ENCODE measurements around the gene GREB1L.

The GREB1L gene

GRCh38 chr18:21261352-21261751, 19.3 kb downstream of the GREB1L start:
- TF ChIP-seq, protein P1, sequence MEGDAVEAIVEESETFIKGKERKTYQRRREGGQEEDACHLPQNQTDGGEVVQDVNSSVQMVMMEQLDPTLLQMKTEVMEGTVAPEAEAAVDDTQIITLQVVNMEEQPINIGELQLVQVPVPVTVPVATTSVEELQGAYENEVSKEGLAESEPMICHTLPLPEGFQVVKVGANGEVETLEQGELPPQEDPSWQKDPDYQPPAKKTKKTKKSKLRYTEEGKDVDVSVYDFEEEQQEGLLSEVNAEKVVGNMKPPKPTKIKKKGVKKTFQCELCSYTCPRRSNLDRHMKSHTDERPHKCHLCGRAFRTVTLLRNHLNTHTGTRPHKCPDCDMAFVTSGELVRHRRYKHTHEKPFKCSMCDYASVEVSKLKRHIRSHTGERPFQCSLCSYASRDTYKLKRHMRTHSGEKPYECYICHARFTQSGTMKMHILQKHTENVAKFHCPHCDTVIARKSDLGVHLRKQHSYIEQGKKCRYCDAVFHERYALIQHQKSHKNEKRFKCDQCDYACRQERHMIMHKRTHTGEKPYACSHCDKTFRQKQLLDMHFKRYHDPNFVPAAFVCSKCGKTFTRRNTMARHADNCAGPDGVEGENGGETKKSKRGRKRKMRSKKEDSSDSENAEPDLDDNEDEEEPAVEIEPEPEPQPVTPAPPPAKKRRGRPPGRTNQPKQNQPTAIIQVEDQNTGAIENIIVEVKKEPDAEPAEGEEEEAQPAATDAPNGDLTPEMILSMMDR (IDR thresholded peaks at IDR 0.05; ENCODE audit: extremely low read depth, insufficient read depth, missing control alignments) = no peak
- in situ Hi-C loops (cut with MboI; ENCODE audit: low pct_unique_long_range_greater_than_20kb, low sequenced_read_pairs, unreplicated experiment) = no loop called here
- DNase-seq (ENCODE audit: low spot score) = no peak

DNA sequence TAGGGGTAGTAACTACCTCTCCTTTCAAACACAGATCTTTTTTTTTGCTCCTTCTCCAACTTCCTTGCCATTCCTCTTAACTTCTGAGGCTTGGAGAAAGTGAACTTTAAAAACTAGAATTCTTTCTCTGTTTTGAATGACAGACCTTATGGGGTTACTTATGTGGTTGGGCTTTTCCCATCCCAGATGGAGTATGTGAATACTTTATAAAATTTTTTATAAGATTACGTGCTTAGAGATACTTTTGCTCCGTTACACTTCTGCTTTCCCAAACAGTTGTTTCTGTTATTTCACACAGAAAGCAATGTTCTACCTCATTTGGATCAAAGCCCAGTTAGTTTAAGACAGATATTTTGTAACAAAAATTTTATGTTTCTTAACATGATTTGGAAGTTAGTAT, 20.2 kb downstream of the GREB1L start:
- DNase-seq (ENCODE audit: low spot score) = no peak
- TF ChIP-seq, protein P1 (IDR thresholded peaks at IDR 0.05; ENCODE audit: extremely low read depth, insufficient read depth, missing control alignments) = no peak
- in situ Hi-C loops (cut with MboI; ENCODE audit: low pct_unique_long_range_greater_than_20kb, low sequenced_read_pairs, unreplicated experiment) = no loop called here

DNA sequence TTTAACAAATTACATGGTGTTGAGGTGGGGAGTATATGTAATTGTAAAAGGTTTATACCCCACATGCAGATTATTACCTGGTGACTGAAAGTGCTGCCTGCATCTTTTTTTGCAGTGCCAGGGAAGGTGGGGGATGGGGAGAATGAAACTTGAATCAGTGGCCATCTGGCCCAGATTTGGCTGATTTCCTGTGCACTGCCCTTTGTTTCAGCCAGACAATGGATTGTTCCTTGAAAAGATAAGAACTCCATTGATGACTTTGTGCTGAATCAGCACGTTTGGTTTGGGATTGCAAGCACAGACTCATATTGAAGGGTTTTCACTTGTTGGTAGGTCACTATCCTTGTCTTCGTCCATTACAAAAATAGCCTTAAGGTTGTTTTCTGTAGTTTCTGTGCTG, 20.9 kb downstream of the GREB1L start:
- in situ Hi-C loops (cut with MboI; ENCODE audit: low pct_unique_long_range_greater_than_20kb, low sequenced_read_pairs, unreplicated experiment) = no loop called here
- DNase-seq (ENCODE audit: low spot score) = no peak
- TF ChIP-seq, protein P1 (IDR thresholded peaks at IDR 0.05; ENCODE audit: extremely low read depth, insufficient read depth, missing control alignments) = no peak

- TF ChIP-seq, protein P1 (IDR thresholded peaks at IDR 0.05; ENCODE audit: extremely low read depth, insufficient read depth, missing control alignments) = no peak
- no peak for DNase-seq (ENCODE audit: low spot score)
- in situ Hi-C loops (cut with MboI; ENCODE audit: low pct_unique_long_range_greater_than_20kb, low sequenced_read_pairs, unreplicated experiment) = no loop called here
Observed at GRCh38 chr18:21264651-21265050, 22.6 kb downstream of the GREB1L start.

- DNase-seq (ENCODE audit: low spot score) = no peak
- in situ Hi-C loops (cut with MboI; ENCODE audit: low pct_unique_long_range_greater_than_20kb, low sequenced_read_pairs, unreplicated experiment) = no loop called here
- TF ChIP-seq, protein P1 (IDR thresholded peaks at IDR 0.05; ENCODE audit: extremely low read depth, insufficient read depth, missing control alignments) = no peak
Observed at GRCh38 chr18:21265971-21266673, 24.1 kb downstream of the GREB1L start.

DNA sequence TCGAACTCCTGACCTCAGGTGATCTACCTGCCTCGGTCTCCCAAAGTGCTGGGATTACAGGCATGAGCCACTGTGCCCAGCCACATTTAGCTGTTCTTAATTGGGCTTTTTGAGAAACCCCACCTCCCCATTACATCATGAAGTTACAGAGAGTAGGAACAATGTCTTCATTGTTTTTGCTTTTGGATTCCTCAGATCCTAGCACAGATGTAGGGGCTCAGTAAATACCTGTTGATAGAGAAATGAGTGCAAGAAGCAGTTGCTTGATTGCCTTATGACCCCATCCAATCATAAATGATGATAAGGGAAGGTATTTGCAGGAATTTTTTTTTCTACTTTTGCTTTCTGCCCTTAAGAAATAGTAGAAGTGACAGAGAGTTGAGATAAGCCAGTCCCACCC, 25.4 kb downstream of the GREB1L start:
- in situ Hi-C loops (cut with MboI; ENCODE audit: low pct_unique_long_range_greater_than_20kb, low sequenced_read_pairs, unreplicated experiment) = no loop called here
- DNase-seq (ENCODE audit: low spot score) = no peak
- TF ChIP-seq, protein P1 (IDR thresholded peaks at IDR 0.05; ENCODE audit: extremely low read depth, insufficient read depth, missing control alignments) = no peak
